ENCODE measurements around the gene GPRIN3. TPM values are rescaled to one million over a fixed set of nuclear protein-coding genes. Genes with fewer than 3 reads are reported as not detected.

Gene GPRIN3
- total RNA-seq, 4 donors from 2014 or later: 5.7 to 28.7 (median 8.8) TPM

DNA sequence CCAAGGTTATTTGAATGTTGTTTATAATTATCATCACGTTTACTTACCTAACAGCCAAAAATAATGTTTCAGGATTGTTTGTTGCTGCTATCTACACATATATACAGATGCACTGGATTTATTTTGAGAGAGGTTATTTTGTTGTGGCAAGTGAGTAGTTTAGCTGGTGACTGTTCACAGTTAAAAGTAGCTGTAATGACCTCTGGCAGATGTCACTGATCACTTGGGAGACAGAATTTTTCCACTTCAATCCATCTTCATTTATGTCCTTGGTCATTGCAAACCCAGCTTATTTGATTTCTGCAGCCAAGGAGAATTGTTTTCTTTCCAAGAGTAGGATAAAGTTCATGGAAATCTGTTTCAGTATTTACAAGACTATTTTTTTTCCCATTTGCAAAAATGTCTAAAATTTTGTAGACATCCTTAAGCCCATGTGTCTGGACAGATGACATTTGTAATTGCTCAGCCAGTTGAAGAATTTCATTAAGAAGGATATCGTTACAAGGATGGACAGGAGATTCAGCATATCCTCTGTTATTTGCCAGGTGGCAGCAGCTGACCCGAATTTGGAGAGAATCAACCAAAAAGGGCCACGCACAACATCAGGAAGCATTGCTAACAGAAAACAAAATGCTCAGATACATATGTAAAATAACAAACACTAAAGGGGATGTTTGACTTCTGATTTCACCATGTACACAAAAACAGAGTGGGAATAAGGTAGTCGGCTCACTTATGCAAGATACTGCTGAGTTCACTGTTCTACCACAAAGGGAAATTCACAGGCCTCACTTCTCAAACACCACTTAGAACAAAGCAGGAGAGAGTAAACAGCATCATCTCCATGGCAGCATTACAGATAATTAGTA lies 64.5 kb downstream of the GPRIN3 start:
- TF ChIP-seq, protein P1, sequence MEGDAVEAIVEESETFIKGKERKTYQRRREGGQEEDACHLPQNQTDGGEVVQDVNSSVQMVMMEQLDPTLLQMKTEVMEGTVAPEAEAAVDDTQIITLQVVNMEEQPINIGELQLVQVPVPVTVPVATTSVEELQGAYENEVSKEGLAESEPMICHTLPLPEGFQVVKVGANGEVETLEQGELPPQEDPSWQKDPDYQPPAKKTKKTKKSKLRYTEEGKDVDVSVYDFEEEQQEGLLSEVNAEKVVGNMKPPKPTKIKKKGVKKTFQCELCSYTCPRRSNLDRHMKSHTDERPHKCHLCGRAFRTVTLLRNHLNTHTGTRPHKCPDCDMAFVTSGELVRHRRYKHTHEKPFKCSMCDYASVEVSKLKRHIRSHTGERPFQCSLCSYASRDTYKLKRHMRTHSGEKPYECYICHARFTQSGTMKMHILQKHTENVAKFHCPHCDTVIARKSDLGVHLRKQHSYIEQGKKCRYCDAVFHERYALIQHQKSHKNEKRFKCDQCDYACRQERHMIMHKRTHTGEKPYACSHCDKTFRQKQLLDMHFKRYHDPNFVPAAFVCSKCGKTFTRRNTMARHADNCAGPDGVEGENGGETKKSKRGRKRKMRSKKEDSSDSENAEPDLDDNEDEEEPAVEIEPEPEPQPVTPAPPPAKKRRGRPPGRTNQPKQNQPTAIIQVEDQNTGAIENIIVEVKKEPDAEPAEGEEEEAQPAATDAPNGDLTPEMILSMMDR (IDR thresholded peaks at IDR 0.05; ENCODE audit: low read depth): no peak

GRCh38 chr4:89242216-89242615 lies 65.4 kb downstream of the GPRIN3 start:
- TF ChIP-seq, protein P1 (IDR thresholded peaks at IDR 0.05; ENCODE audit: low read depth): no peak

DNA sequence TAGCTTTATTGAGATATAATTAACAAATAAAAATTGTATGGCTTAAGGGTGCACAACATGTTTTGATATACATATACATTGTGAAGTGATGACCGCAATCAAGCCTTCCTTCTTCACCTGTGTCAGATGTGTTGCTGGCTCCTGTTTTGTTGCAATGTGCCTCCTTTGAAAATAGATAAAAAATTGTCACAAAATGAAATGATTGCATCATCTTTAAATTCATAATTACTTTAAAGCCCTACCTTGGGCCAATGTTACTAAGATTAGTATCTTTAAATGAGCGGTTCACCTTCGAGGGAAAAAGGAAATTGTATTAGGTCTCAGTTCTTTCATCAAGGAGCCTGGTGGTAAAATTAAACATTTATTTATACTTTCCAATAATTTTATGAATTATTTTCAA lies 77.3 kb downstream of the GPRIN3 start:
- TF ChIP-seq, protein P1 (IDR thresholded peaks at IDR 0.05; ENCODE audit: low read depth): no peak

- TF ChIP-seq, protein P1 (IDR thresholded peaks at IDR 0.05; ENCODE audit: low read depth): no peak
Measured at GRCh38 chr4:89226665-89227574, 80.7 kb downstream of the GPRIN3 start.

- TF ChIP-seq, protein P1 (IDR thresholded peaks at IDR 0.05; ENCODE audit: low read depth): no peak
Measured at GRCh38 chr4:89222170-89222569, 85.4 kb downstream of the GPRIN3 start.

DNA sequence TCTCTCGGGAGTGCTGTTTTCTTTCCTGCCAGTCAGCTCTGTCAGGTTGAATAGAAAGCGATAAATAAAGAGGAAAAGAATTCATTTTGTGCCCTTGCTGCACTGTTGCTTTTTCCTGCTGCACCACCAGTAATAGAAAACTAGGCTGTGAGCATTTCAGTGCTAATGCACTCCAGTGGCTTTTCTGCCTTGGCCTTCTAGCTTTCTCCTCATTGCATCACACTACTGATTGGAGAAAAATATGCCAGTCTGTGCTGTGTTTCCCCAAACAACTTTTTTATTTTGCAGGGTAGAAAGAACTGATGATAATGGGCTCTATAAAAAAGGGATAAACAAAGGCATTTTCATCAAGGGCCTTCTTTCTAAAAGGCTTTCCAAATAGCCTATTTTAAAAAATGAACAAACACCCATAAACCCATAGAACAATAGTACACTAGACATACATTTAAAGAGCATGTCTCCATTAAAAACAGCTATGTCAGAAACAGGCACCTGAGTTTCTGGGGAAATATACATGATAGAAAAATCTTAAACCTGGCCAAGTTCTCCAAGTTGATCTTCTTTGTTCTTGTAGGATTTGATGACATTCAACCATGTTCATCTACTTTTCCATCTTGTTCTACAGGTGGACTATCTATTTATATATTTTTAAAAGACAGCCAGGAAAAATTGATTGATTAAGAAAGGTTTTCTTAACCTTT lies 86.3 kb downstream of the GPRIN3 start:
- TF ChIP-seq, protein P1 (IDR thresholded peaks at IDR 0.05; ENCODE audit: low read depth): no peak
